Panc1 (cell line): ENCODE results near the gene STPG1. TPM values are rescaled to one million over a fixed set of nuclear protein-coding genes. Genes with fewer than 3 reads are reported as not detected.

Source experiments
- ATAC-seq: fragments of 200-7000 bp; cut with Tn5 transposase; 2 replicates; pipeline ENCODE4 v1.9.1; 2020; ENCODE audit warnings: mild to moderate bottlenecking, moderate library complexity
- BruUV-seq: library from RNA; stranded (reverse); fragments of 400-500 nt; replicated peaks from 2 replicates; lab custom pipeline; 2021; lab: Mats Ljungman, UMichigan
- CTCF ChIA-PET: fragments of 300-600 bp; sonication (Branson Sonifier 250); formaldehyde crosslinking; loops from one replicate; lab custom pipeline; 2022; ENCODE audit warnings: antibody characterized with exemption; lab: Charles Lee
- POLR2A ChIA-PET: fragments of 300-600 bp; sonication (Branson Sonifier 250); formaldehyde crosslinking; loops from one replicate; lab custom pipeline; 2022; ENCODE audit warnings: antibody characterized with exemption; lab: Charles Lee
- DNase-seq: peaks from one replicate; pipeline ENCODE4 v3.0.0-alpha.2; 2010; ENCODE audit warnings: low read depth, low spot score
- H3K27ac ChIP-seq: 2 replicates; pipeline ENCODE4 v1.5.1; 2011; ENCODE audit warnings: mild to moderate bottlenecking, low read length, inconsistent platforms
- H3K27me3 ChIP-seq: fragments of 200-500 bp; sonication (Bioruptor generic); 2 replicates; pipeline ENCODE4 v1.6.0; 2014; ENCODE audit warnings: low read length, inconsistent platforms; ENCODE audit not compliant: control insufficient read depth, insufficient read depth
- H3K36me3 ChIP-seq: fragments of 200-500 bp; sonication (Bioruptor generic); 2 replicates; pipeline ENCODE4 v1.5.1; 2014; ENCODE audit warnings: inconsistent platforms, mild to moderate bottlenecking, low read length, moderate library complexity; ENCODE audit not compliant: control insufficient read depth, insufficient read depth
- H3K4me1 ChIP-seq: 2 replicates; pipeline ENCODE4 v1.5.1; 2011; ENCODE audit warnings: inconsistent platforms, mild to moderate bottlenecking, low read length, moderate library complexity; ENCODE audit not compliant: control insufficient read depth, insufficient read depth
- H3K4me3 ChIP-seq, 2 experiments: 2 replicates each; pipeline ENCODE4 v1.5.1; 2011 to 2012; ENCODE audit warnings: low read depth in 2 of 2, low read length in 2 of 2, mild to moderate bottlenecking in 2 of 2, inconsistent platforms in 1 of 2, moderate library complexity in 1 of 2
- H3K9me3 ChIP-seq: fragments of 200-500 bp; sonication (Bioruptor generic); 2 replicates; pipeline ENCODE4 v1.5.1; 2014; ENCODE audit warnings: low read depth, mild to moderate bottlenecking, inconsistent platforms, low read length, moderate library complexity; ENCODE audit not compliant: control insufficient read depth, insufficient read depth
- POLR2AphosphoS5 ChIP-seq: IDR thresholded peaks from 2 replicates; pipeline ENCODE4 v1.6.1; 2012; ENCODE audit warnings: mild to moderate bottlenecking, low read depth, low read length, moderate library complexity
- SIN3A ChIP-seq: IDR thresholded peaks from 2 replicates; pipeline ENCODE4 v1.6.1; 2012; ENCODE audit warnings: low read depth, mild to moderate bottlenecking, low read length, moderate library complexity, borderline replicate concordance; ENCODE audit not compliant: insufficient read depth
- TCF7L2 ChIP-seq: IDR thresholded peaks from 2 replicates; pipeline ENCODE4 v1.6.1; 2011; ENCODE audit warnings: mild to moderate bottlenecking, low read depth, low read length, inconsistent platforms
- in situ Hi-C: cut with HindIII; loops from 2 replicates; pipeline ENCODE4 v1.10.0; 2016; ENCODE audit warnings: low sequenced_read_pairs, low pct_unique_long_range_greater_than_20kb
- intact Hi-C: fragments of 100-400 bp; cut with micrococcal nuclease; formaldehyde crosslinking; loops from one replicate; pipeline ENCODE4 v1.10.0; 2022; ENCODE audit not compliant: unreplicated experiment
- total RNA-seq: library from RNA; stranded (reverse); gene quantifications from one replicate; pipeline ENCODE4 v1.2.1, GENCODE V29; 2021; ENCODE audit not compliant: unreplicated experiment
- TF ChIP-seq, protein P1 (sequence below): fragments of 450-650 bp; IDR thresholded peaks from 2 replicates; pipeline ENCODE4 v1.5.1; 2017; ENCODE audit warnings: mild to moderate bottlenecking
- TF ChIP-seq, protein P2 (sequence below), 2 experiments: IDR thresholded peaks; 2 replicates each; pipeline ENCODE4 v1.6.1; 2011 to 2012; ENCODE audit warnings: low read depth in 2 of 2, control low read depth in 1 of 2, low read length in 1 of 2, mild to moderate bottlenecking in 1 of 2, moderate library complexity in 1 of 2; ENCODE audit not compliant: insufficient read depth in 1 of 2

STPG1 gene
- total RNA-seq, 1 experiment from 2014 or later: 9.9 TPM

DNA sequence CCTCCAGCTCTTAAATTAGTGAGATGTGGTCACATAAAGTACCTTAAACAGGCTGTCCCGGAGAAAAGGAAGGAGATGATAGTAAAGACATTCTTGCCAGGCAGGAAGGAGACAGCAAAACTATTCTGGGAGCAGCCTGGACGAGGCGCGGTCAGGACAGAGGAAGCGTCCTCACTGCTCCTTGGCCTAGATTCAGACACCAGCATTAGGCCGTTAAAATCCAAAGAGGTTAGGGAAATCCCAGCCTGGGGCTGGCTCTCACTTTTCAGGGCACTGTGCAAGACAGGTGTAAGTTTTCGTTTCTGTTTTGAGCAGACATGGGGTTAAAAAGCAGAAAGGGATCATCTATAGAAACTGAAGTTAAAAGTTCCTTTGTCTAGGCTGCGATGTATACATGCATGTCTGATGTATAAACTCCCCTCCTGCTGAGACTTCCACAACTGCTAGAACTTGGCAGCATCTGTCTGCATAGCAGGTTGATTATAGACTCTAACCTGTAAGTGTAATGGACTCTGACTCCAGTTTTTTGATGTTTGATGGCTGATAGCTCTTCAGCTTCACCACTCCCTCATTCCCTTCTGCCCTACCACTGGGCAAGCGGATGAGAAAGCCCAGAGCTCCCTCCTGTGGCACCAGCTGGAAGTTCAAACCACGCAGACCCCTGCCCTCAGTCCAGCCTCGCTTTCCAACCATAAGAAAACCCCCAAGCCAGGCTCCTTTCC, 21.5 kb downstream of the STPG1 start:
- no peaks in the 10 kb centered on the region for H3K36me3 ChIP-seq
- no TSS peak for BruUV-seq
- intact Hi-C loops: loop anchor here (1.0 to 5.0 kb wide), 4 partner anchors 75 to 320 kb away; no protein-coding TSS in a partner anchor
- H3K27me3 ChIP-seq: no peaks in the 10 kb centered on the region
- peak overlapping the region; percentile 70 for H3K27ac ChIP-seq
- POLR2A ChIA-PET: interaction anchor here (0.6 to 1.0 kb wide), 2 partner anchors 27 to 191 kb away, joined by 4 to 11 read pairs; no protein-coding TSS in a partner anchor
- no peak for TF ChIP-seq SIN3A
- TF ChIP-seq POLR2AphosphoS5: no peak
- TF ChIP-seq, protein P1, sequence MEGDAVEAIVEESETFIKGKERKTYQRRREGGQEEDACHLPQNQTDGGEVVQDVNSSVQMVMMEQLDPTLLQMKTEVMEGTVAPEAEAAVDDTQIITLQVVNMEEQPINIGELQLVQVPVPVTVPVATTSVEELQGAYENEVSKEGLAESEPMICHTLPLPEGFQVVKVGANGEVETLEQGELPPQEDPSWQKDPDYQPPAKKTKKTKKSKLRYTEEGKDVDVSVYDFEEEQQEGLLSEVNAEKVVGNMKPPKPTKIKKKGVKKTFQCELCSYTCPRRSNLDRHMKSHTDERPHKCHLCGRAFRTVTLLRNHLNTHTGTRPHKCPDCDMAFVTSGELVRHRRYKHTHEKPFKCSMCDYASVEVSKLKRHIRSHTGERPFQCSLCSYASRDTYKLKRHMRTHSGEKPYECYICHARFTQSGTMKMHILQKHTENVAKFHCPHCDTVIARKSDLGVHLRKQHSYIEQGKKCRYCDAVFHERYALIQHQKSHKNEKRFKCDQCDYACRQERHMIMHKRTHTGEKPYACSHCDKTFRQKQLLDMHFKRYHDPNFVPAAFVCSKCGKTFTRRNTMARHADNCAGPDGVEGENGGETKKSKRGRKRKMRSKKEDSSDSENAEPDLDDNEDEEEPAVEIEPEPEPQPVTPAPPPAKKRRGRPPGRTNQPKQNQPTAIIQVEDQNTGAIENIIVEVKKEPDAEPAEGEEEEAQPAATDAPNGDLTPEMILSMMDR: peak; percentile 91
- TF ChIP-seq TCF7L2: no peak
- in situ Hi-C loops: loop anchor here (5.0 to 10.0 kb wide), 2 partner anchors 195 to 243 kb away; no protein-coding TSS in a partner anchor
- no peaks in the 10 kb centered on the region for H3K9me3 ChIP-seq
- peaks cover 22% of the 10 kb centered on the region for H3K4me1 ChIP-seq
- CTCF ChIA-PET: interaction anchor here (0.5 to 4.3 kb wide), 19 partner anchors 20 to 1259 kb away, joined by 3 to 125 read pairs (median 3); partner anchors contain the start of gene GRHL3
- ATAC-seq (peak; percentile 91), DNase-seq (no peak)
- H3K4me3 ChIP-seq: peak overlapping the region in 1 of 2 experiments; percentile 12; a peak in 2 of 4 replicates

DNA sequence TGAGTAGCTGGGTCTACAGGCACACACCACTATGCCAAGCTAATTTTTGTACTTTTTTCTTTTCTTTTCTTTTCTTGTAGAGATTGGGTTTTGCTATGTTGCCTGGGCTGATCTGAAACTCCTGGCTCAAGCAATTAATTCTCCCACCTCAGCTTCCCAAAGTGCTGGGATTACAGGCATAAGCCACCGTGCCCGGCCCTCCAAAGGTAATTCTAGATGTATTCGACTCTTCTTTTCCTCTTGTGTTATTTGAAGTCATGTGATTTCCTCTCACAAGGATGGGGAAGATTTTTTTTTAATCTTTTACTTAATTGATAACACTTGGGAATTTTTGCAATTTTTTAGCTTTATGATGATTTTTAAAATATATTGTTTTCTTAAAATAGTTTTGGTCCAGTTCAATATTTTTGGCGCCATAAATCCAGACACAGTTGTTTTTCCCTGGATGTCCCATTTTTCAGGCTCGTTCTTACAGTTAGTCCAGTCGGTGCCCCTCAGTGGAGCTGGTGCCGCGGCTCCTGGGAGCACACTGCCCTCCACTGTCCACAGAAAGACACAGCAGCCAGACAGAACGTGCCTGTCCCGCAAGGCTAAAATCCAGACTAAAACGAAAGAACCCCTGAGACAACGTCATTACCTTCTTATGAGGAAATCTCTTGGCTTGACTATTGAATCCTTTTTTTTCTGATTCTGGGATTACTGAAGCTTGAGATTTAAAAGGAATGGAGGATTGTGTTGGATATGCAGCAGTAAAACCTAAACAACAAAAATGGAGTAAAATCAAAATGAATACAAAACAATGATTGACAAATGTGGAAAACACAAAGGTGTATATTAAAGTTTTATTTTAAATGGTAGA, 22.4 kb downstream of the STPG1 start:
- intact Hi-C loops (loop anchor here (1.0 to 5.0 kb wide), 4 partner anchors 74 to 319 kb away; no protein-coding TSS in a partner anchor), in situ Hi-C loops (loop anchor here (5.0 to 10.0 kb wide), 2 partner anchors 194 to 244 kb away; no protein-coding TSS in a partner anchor)
- Histone ChIP-seq H3K36me3 (no peaks in the 10 kb centered on the region), H3K9me3 (no peaks in the 10 kb centered on the region), H3K27ac (peak overlapping the region; percentile 70), H3K4me1 (peaks cover 22% of the 10 kb centered on the region), H3K4me3 (no peak overlapping the region), H3K27me3 (no peaks in the 10 kb centered on the region)
- TF ChIP-seq SIN3A (no peak), TCF7L2 (no peak)
- TF ChIP-seq, protein P2, sequence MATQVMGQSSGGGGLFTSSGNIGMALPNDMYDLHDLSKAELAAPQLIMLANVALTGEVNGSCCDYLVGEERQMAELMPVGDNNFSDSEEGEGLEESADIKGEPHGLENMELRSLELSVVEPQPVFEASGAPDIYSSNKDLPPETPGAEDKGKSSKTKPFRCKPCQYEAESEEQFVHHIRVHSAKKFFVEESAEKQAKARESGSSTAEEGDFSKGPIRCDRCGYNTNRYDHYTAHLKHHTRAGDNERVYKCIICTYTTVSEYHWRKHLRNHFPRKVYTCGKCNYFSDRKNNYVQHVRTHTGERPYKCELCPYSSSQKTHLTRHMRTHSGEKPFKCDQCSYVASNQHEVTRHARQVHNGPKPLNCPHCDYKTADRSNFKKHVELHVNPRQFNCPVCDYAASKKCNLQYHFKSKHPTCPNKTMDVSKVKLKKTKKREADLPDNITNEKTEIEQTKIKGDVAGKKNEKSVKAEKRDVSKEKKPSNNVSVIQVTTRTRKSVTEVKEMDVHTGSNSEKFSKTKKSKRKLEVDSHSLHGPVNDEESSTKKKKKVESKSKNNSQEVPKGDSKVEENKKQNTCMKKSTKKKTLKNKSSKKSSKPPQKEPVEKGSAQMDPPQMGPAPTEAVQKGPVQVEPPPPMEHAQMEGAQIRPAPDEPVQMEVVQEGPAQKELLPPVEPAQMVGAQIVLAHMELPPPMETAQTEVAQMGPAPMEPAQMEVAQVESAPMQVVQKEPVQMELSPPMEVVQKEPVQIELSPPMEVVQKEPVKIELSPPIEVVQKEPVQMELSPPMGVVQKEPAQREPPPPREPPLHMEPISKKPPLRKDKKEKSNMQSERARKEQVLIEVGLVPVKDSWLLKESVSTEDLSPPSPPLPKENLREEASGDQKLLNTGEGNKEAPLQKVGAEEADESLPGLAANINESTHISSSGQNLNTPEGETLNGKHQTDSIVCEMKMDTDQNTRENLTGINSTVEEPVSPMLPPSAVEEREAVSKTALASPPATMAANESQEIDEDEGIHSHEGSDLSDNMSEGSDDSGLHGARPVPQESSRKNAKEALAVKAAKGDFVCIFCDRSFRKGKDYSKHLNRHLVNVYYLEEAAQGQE (IDR thresholded peaks at IDR 0.05; ENCODE audit: insufficient read depth in 1 of 2, low read depth in 2 of 2, low read length in 1 of 2): 0 out of 4 replicates have a peak, but pooled peaks of 1 of the 2 experiments have one; percentile 48
- TF ChIP-seq, protein P1: peak; percentile 98
- POLR2A ChIA-PET: interaction anchor here (0.6 to 1.0 kb wide), 4 partner anchors 13 to 646 kb away, joined by 3 to 11 read pairs (median 4); no protein-coding TSS in a partner anchor
- DNase-seq (peak; percentile 71), ATAC-seq (peak; percentile 86)
- CTCF ChIA-PET: interaction anchor here (0.5 to 4.3 kb wide), 19 partner anchors 19 to 1260 kb away, joined by 3 to 125 read pairs (median 3); partner anchors contain the start of genes GRHL3 and NIPAL3
- no TSS peak for BruUV-seq
